Measurements from ENCODE around the gene SIRT2. TPM values are rescaled to one million over a fixed set of nuclear protein-coding genes. Genes with fewer than 3 reads are reported as not detected.

SIRT2 gene
- total and polyA plus RNA-seq, 2 donors from 2014 or later = 36.0 to 56.9 TPM

- TF ChIP-seq, protein P1, sequence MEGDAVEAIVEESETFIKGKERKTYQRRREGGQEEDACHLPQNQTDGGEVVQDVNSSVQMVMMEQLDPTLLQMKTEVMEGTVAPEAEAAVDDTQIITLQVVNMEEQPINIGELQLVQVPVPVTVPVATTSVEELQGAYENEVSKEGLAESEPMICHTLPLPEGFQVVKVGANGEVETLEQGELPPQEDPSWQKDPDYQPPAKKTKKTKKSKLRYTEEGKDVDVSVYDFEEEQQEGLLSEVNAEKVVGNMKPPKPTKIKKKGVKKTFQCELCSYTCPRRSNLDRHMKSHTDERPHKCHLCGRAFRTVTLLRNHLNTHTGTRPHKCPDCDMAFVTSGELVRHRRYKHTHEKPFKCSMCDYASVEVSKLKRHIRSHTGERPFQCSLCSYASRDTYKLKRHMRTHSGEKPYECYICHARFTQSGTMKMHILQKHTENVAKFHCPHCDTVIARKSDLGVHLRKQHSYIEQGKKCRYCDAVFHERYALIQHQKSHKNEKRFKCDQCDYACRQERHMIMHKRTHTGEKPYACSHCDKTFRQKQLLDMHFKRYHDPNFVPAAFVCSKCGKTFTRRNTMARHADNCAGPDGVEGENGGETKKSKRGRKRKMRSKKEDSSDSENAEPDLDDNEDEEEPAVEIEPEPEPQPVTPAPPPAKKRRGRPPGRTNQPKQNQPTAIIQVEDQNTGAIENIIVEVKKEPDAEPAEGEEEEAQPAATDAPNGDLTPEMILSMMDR (IDR thresholded peaks at IDR 0.05; ENCODE audit: borderline replicate concordance, extremely low read depth, insufficient read depth) = no peak
- Histone ChIP-seq H3K4me1 (ENCODE audit: control insufficient read depth in 2 of 3, insufficient read depth in 2 of 3, low read depth in 1 of 3, low read length in 3 of 3) (no peaks in the 10 kb centered on the region), H3K27me3 (ENCODE audit: control insufficient read depth, insufficient read depth, low read length) (peaks cover 2% of the 10 kb centered on the region), H3K9me3 (ENCODE audit: control insufficient read depth in 2 of 3, insufficient read depth in 1 of 3, low read length in 3 of 3) (no peaks in the 10 kb centered on the region), H3K27ac (ENCODE audit: low read depth in 2 of 2, low read length in 2 of 2) (no peak overlapping the region), H3K9ac (ENCODE audit: low read length in 3 of 3) (no peak overlapping the region), H3K36me3 (ENCODE audit: control insufficient read depth in 2 of 3, insufficient read depth in 3 of 3, low read length in 3 of 3) (peaks cover 0 to 1% (median 0%) of the 10 kb centered on the region in 3 donors), H3K4me3 (ENCODE audit: low read length in 3 of 3) (no peak overlapping the region)
- intact Hi-C loops (cut with DNase I) = no loop called here
- FAIRE-seq (no peak), DNase-seq (peak in 1 of 5 donors; percentile 63)
These were observed 13.4 kb upstream of the SIRT2 start for GRCh38 chr19:38912600-38913514.

DNA sequence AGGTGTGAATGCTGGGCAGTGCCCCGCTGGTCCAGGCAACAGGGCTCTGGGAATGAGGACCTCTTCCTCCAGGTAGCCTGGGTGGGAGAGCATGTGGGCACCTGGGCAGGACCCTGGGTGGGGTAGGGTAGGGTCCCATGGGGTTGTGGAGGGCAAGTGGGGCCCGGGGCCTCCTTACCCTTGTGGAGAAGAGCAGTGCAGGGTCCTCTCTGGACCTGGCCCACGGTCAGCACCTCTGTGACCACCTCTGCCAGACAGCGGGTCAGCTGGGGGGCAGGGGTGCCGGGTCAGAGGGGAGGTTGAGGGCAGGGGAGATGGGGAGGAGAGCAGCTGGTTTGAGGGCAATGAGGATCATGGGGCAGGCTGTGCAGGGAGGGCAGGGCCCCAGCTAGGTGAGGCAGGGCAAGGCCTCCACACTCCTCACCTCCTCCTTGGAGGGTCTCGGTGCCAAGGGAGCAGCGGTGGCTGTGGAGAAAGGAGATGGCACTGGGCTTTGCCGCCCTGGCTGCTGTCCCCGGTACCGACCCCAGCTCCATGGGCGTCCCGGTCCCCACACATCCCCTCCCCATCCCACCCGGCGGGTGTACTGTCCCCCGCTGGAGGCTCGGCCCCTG is 12.1 kb upstream of the SIRT2 start:
- Histone ChIP-seq H3K9me3 (ENCODE audit: control insufficient read depth in 2 of 3, insufficient read depth in 1 of 3, low read length in 3 of 3) (no peaks in the 10 kb centered on the region), H3K4me3 (ENCODE audit: low read length in 3 of 3) (no peak overlapping the region), H3K27ac (ENCODE audit: low read depth in 2 of 2, low read length in 2 of 2) (no peak overlapping the region), H3K9ac (ENCODE audit: low read length in 3 of 3) (no peak overlapping the region), H3K4me1 (ENCODE audit: control insufficient read depth in 2 of 3, insufficient read depth in 2 of 3, low read depth in 1 of 3, low read length in 3 of 3) (no peaks in the 10 kb centered on the region), H3K27me3 (ENCODE audit: control insufficient read depth, insufficient read depth, low read length) (peaks cover 2% of the 10 kb centered on the region), H3K36me3 (ENCODE audit: control insufficient read depth in 2 of 3, insufficient read depth in 3 of 3, low read length in 3 of 3) (peaks cover 0 to 3% (median 0%) of the 10 kb centered on the region in 3 donors)
- intact Hi-C loops (cut with DNase I) = no loop called here
- DNase-seq (peak in 1 of 5 donors; percentile 10), FAIRE-seq (no peak)
- TF ChIP-seq, protein P1 (IDR thresholded peaks at IDR 0.05; ENCODE audit: borderline replicate concordance, extremely low read depth, insufficient read depth) = no peak

- intact Hi-C loops (cut with DNase I) = no loop called here
- TF ChIP-seq, protein P1 (IDR thresholded peaks at IDR 0.05; ENCODE audit: borderline replicate concordance, extremely low read depth, insufficient read depth) = no peak
- no peak overlapping the region for H3K9ac ChIP-seq (ENCODE audit: low read length in 3 of 3)
- H3K4me1 ChIP-seq (ENCODE audit: control insufficient read depth in 2 of 3, insufficient read depth in 2 of 3, low read depth in 1 of 3, low read length in 3 of 3) = no peaks in the 10 kb centered on the region
- H3K27me3 ChIP-seq (ENCODE audit: control insufficient read depth, insufficient read depth, low read length) = peaks cover 2% of the 10 kb centered on the region
- DNase-seq (no peak), FAIRE-seq (no peak)
- H3K9me3 ChIP-seq (ENCODE audit: control insufficient read depth in 2 of 3, insufficient read depth in 1 of 3, low read length in 3 of 3) = no peaks in the 10 kb centered on the region
- H3K4me3 ChIP-seq (ENCODE audit: low read length in 3 of 3) = no peak overlapping the region
- H3K27ac ChIP-seq (ENCODE audit: low read depth in 2 of 2, low read length in 2 of 2) = no peak overlapping the region
- H3K36me3 ChIP-seq (ENCODE audit: control insufficient read depth in 2 of 3, insufficient read depth in 3 of 3, low read length in 3 of 3) = peaks cover 0 to 6% (median 2%) of the 10 kb centered on the region in 3 donors
These were observed 11.1 kb upstream of the SIRT2 start for GRCh38 chr19:38910488-38910887.

Measured in kidney (tissue), 14 donors.